DMS114 treated with DMSO at 0.1 percent for 48 hours (cell line): ENCODE measurements around the gene C4BPA.

Experiments
- DNase-seq: peaks from one replicate; lab custom pipeline; 2025; ENCODE audit not compliant: unreplicated experiment; lab: John Stamatoyannopoulos, UW

The C4BPA gene

GRCh38 chr1:207077012-207077411 is 27.0 kb upstream of the C4BPA start:
- no peak for DNase-seq

GRCh38 chr1:207077470-207078377 is 26.3 kb upstream of the C4BPA start:
- peak; percentile 50 for DNase-seq

- DNase-seq: no peak
Observed at GRCh38 chr1:207078578-207079132, 25.4 kb upstream of the C4BPA start.

- no peak for DNase-seq
Observed at GRCh38 chr1:207079706-207080241, 24.3 kb upstream of the C4BPA start.

- DNase-seq: no peak
Observed at GRCh38 chr1:207081088-207081487, 22.9 kb upstream of the C4BPA start.

GRCh38 chr1:207081806-207082205 is 22.2 kb upstream of the C4BPA start:
- DNase-seq: no peak

GRCh38 chr1:207084232-207084631 is 19.8 kb upstream of the C4BPA start:
- no peak for DNase-seq

GRCh38 chr1:207084701-207085180 is 19.3 kb upstream of the C4BPA start:
- peak; percentile 24 for DNase-seq

- DNase-seq: no peak
Observed at GRCh38 chr1:207085887-207086286, 18.1 kb upstream of the C4BPA start.

GRCh38 chr1:207088161-207088560 is 15.9 kb upstream of the C4BPA start:
- no peak for DNase-seq

GRCh38 chr1:207088701-207089626 is 15.1 kb upstream of the C4BPA start, which contains the start of gene C4BPB:
TSS of gene C4BPB (plus strand) at chr1:207088860. CDS start at chr1:207089532, 672 bp downstream.
- DNase-seq: no peak

- no peak for DNase-seq
Observed at GRCh38 chr1:207089627-207090355, 14.2 kb upstream of the C4BPA start.

GRCh38 chr1:207091200-207091908 is 12.7 kb upstream of the C4BPA start:
- DNase-seq: no peak

- DNase-seq: no peak
Observed at GRCh38 chr1:207093944-207094343, 10.1 kb upstream of the C4BPA start.

GRCh38 chr1:207097871-207098324 is 6.1 kb upstream of the C4BPA start:
- no peak for DNase-seq

- no peak for DNase-seq
Observed at GRCh38 chr1:207101720-207102119, 2.3 kb upstream of the C4BPA start.

- DNase-seq: no peak
Observed at GRCh38 chr1:207102146-207102545, 1.9 kb upstream of the C4BPA start.

GRCh38 chr1:207102659-207103058 is 1.4 kb upstream of the C4BPA start:
- no peak for DNase-seq

- no peak for DNase-seq
Observed at GRCh38 chr1:207109004-207109403, 5.0 kb downstream of the C4BPA start.
